HG03558 (cell line): ENCODE results near the gene LONP2.
A peak's percentile ranks its signal among the peaks of the same experiment; 100 is the strongest.
"Not testable (repeated sequence)": the region's sequence is repeated elsewhere in the genome, so short reads cannot be mapped to it uniquely, and the experiment has no call there.

ENCODE experiments used
- ATAC-seq: cut with Tn5 transposase; IDR thresholded peaks from one replicate; pipeline ENCODE4 v1.9.1; 2021; ENCODE audit warnings: moderate number of reproducible peaks; ENCODE audit not compliant: unreplicated experiment; ENCODE audit errors: extremely low read depth

The LONP2 gene

DNA sequence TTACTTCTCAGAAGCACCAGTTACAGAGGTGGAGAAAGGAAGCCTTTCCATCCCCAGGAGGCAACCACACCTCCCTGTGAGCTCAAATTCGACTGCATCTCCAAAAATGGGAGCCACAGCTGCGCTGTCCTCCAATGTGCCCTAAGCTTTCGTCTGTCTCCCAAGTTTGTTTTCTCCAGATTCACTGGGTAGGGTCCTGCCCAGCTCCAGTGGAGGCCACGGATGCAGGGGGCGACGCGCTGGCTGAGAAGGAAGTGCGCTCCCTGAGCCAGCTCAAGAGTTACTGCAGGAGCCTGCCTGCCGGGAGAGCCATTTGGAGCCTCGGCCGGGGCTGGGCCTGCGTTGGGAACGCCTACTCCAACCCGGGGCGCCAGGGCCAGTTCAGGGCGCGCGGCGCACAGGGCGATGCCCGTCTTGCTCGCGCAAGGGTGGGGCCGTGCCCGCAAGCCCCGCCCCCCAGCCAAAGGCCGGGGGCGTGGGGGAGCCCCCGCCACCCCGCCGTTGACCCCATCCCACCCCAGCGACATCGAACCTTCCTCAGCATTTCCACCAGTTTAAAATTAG, 121.6 kb downstream of the LONP2 start:
- ATAC-seq = peak; percentile 55

DNA sequence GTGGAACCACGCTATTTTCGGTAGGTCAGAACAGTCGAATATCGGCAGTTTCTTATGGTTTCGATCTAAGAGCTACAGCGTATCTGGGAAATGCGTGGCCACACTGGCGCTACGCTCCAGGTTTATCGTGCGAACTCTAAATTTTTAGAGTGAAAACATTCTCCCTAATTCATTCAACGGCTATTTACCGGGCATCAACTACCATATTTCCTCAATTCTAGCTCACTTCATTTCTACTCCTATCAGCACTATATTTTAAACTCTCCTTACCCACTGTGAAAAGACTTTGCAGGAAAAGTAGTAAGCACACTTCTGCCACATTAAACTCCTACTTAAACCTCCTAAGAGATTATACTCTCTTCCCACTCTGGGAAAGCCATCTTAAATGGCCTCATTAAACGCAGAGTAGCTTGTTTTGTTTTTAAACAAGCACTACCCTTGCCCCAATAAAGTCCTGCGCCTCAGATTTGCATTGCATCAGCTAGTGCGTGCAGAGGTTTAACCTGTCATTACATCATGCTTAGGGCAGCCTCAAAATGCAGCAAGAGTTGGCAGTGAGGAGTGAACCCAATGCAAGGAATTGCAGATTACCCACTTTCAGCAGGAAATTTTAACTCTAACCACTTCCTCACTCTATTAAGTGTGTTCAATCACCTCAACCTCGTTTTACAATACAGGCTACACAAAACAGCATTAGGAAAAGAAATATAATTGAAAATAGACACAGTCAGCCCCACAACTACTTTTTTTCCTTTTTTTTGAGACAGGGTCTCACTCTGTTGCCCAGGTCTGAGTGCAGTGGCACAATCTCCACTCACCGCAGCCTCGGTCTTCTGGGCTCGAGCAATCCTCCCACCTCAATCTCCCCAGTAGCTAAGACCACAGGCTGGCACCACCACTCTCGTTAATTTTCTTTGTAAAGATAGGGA, 122.3 kb downstream of the LONP2 start:
- ATAC-seq = peak; percentile 51

DNA sequence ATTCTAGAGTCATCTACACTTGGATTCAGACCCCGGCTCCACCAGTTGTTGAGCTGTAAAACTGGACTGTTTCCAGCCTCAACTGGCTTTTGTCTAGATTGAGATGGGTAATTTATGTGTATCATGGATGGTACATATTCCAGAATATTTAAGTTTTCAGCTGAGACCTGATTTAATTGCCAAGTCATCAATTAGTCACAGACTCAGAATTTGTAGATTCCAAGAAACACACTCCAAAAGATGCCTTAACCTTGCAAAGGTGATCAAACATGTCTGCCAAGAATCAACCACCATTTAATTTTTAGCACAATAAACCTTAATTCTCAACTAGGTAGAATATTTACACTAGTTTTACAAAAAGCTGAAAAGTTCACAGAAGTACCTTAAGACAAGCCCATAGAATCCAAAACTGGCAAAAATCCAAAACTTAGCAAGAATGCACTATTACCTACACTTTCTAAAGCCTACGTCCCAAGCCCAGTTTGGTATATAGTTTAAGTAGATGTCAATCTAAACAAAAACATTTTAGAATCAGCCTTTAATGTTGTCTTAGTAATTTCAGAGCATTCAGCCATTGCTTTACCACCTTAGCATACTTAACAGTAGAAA, 123.4 kb downstream of the LONP2 start:
- no peak for ATAC-seq

DNA sequence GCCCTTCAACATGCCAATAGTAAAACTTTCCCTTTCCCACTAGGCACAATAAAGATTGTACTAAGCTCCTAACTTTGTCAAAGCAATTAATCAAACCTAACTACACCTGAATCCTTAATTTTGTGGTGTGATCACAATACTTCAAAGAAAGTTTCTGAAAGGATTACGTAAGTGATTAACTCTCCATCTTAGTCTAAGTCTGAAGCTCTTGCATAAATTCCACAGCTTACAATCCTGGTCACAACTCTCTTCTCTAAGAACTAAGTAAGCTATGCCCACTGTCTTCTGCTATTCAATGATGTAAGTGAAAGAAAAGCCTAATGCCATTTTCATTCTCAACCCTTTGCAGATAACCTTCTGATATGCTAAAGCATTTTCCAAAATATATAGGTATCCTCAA, 125.7 kb downstream of the LONP2 start:
- ATAC-seq = no peak

DNA sequence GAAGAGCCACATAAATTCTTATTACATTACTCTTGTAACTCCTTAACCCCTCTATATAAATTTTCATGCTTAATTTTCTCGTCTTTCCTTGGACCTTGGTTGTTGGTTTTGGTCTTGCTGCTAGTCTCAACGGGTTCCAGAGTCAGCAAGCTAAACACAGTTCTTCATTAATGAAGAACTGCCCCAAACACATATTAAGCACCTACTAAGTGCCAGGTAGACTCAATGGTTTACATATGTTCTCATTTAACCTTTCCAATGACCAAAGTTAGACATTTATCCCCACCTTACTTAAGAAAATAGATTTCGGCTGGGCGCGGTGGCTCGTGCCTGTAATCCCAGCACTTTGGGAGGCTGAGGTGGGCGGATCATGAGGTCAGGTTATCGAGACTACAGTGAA, 126.1 kb downstream of the LONP2 start:
- no peak for ATAC-seq

DNA sequence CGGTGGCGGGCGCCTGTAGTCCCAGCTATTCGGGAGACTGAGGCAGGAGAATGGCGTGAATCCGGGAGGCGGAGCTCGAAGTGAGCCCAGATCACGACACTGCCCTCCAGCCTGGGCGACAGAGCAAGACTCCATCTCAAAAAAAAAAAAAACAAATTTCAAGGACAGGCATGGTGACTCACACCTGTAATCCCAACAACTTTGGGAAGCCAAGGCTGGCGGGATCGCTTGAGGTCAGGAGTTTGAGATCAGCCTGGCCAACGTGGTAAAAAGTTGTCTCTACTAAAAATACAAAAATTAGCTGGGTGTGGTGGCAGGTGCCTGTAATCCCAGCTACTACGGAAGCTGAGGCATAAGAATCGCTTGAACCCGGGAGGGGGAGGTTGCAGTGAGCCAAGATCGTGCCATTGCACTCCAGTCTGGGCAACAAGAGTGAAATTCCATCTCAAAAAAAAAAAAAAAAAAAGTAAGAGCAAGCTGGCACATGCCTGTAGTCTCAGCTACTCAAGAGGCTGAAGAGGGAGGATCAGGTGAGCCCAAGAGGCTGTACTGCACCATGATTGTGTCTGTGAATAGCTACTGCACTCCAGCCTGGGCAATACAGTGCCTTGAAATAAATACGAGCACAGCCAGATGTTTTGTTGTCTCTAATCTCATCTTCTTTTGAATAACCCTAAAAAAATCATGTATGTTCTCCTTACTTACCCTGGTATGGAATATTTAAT, 126.7 kb downstream of the LONP2 start:
- not testable (repeated sequence) for ATAC-seq

DNA sequence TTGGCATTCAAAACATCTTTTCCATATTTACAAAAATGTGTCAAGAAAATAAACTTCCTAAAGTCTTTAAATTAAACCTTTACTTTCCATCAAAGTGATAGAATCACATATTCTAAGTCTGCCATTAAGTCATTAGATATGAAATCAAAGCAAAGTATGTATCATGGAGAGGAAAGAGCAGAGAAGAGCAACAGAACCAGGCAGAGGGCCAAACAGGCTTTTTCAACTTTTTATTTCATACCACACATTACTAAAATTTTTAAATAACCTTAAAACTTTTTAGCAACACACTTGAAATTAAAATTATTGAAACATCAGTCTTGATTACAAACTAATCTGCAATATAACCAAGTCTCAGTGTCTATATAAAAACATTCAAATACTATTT, 127.3 kb downstream of the LONP2 start:
- ATAC-seq = no peak

DNA sequence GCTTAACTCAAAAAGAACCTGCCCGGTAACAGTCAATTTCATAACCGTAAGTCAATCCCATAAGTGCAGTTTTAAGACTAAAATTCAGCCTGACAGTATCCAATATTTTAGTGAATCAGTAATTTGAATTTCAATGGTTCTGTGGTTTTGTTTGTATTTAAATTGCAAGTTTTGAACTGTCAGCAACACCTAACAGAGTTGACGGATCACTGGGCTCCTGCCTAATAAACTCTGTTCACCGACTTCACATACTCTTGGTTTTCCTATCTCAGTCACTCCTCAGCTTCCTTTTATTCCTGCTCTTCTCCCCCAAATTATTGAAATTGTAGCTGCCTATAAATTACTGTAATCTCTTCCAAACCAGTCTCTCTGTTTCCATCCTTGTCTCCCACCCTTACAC, 128.6 kb downstream of the LONP2 start:
- ATAC-seq = no peak

DNA sequence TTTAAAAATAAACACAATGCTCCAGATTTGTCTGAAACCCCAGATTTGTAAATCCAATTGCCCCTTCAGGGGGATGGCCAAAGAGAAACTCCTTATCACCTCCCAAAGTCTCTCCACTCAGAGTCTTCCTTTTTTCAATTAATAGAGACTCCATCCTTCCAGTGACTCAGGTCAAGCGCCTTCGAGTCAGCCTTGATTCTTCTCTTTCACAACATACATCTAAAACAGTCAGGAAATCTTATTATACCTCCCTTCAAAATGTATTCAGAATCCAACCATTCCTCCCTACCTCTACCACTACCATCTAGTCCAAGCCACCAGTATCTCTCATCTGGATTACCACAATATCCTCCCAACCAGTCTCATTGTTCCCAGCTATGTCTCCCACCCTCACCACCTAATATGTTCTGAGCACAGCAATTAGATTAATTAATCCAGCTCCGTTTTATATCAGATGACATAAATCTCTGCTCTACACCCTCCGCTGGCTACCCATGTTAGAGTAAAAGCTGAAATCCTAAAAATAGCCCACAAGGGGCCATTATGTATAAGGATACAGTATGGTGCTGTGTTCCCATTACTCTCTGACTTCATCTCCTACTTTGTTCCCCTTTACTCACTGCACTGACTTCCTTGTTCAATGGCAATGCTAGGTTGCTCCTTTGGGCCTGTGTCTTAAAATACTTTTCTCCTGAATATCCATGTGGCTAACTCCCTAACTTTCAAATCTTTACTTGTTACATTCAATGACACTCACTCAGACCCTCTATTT, 129.3 kb downstream of the LONP2 start:
- no peak for ATAC-seq

DNA sequence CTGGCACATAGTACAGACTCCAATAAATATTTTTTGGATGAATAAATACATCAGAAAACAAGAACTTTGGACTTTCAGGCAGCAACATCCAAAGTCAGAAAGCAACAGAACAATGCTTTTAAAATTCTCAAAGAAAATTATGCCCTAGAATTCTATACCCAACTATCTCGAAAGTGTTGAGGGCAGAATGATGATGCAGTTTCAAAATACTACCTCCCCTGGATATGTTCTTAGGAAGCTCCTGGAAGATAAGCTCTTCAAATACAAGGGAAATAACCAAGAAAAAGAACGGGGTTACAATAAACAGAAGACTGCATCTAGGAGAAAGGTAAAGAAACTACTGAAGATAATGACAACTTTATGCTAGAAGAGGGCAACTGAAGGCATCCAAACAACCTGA, 130.2 kb downstream of the LONP2 start:
- no peak for ATAC-seq

DNA sequence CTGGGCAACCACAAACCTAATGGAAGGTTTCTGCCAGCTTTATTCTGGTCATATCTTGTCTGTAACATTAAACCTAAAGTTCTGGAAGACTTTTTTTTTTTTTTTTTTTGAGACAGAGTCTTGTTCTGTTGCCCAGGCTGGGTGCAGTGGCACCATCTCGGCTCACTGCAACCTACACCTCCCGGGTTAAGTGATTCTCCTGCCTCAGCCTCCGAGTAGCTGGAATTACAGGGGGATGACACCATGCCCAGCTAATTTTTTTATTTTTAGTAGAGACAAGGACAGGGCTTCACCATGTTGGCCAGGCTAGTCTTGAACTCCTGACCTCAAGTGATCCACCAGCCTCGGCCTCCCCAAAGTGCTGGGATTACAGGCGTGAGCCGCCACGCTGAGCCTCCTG, 133.2 kb downstream of the LONP2 start:
- ATAC-seq = not testable (repeated sequence)

DNA sequence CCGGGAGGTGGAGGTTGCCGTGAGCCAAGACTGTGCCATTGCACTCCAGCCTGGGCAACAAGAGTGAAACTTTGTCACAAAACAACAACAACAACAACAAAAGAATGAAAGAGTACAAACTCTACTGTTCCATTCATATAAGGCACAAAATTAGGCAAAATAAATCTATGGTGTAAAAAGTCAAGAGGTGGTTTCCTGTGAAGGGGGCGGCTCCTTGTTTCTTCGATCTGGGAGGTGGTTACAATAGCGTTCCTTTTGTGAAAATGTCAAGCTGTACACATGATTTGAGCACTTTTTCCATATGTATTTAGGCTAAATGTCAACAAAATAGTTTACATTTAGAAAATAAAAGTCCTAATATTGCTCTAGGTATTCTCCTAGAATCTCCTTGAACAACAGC, 134.2 kb downstream of the LONP2 start:
- no peak for ATAC-seq

DNA sequence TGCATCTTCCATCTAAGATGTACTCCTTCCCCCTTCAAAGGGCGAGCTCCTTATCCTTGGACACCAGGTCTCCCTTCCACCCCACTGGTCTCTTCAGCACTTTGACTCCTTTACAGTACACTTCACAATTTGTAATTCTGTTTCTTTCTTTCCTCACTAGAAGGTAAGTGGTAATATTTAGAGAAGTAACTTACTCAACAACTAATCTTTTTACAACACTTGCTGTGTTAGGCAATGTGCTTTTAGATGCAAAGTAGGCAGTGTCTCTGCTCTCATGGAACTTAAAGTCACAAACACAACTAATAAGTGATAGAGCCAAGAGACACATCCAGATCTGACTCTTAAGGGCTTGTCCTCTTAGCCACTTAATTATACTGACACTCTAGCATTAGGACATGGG, 134.7 kb downstream of the LONP2 start:
- no peak for ATAC-seq

DNA sequence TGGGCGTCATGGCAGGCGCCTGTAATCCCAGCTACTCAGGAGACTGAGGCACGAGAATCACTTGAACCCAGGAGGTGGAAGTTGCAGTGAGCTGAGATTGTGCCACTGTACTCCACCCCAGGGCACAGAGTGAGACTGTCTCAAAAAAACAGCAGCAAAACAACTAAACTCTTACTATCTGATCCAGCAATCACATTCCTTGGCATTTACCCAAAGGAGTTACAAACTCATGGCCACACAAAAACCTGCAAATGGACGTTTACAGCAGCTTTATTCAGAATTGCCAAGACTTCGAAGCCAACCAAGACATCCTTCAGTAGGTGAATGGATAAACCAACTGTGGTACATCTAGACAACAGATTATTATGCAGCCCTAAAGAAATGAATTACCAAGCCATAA, 137.1 kb downstream of the LONP2 start:
- no peak for ATAC-seq

DNA sequence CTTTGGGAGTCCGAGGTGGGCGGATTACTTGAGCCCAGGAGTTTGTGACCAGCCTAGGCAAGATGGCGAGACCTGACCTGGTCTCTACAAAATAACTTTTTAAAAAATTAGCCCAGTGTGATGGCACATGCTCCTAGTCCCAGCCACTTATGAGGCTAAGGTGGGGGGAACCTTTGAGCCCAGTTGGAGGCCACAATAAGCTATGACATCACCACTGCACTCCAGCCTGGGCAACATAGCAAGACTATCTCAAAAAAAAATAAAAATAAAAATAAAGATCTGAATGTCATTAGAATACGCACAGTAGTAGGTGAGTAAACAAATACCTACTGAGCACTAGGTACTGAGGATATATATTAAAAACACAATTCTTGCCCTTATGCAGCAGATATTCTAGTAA, 138.0 kb downstream of the LONP2 start:
- ATAC-seq = no peak

DNA sequence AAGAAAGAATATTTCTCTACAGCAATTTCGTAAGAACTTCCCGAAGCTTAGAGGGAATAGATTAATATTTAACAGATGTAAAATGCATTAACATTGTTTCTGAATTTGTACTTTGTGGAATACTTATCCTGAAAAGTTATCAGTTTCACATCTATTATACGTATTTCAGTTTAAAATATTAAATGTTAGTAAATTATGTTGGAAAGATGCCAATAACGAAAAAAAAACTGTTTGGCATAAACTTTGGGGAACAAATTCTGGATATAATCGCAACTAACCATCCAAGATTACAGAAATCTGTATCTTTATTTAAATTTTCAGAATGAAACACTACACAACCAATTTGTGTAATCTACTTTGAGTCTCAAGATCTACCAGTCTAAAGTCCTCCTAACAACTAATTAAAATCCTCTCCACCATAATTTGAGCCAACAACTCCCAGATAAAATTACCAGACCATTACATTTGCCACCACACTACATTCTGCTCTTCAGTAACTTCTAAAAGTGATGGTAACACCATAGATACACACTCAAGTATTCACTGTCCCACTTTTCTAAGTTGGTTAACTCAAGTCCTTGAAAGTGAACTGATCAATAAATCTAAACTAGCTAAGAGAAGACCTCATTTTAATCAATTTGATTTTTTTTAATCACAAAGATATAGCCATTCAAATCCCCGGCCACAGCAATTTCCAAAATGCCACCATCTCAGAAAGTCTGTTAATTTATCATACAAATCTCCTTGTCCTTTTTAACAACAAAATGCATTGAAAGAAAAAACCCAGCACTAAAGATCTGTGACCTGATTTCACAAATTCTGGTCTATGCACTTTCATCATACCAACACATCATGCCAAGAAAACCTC, 139.1 kb downstream of the LONP2 start:
- ATAC-seq = no peak

DNA sequence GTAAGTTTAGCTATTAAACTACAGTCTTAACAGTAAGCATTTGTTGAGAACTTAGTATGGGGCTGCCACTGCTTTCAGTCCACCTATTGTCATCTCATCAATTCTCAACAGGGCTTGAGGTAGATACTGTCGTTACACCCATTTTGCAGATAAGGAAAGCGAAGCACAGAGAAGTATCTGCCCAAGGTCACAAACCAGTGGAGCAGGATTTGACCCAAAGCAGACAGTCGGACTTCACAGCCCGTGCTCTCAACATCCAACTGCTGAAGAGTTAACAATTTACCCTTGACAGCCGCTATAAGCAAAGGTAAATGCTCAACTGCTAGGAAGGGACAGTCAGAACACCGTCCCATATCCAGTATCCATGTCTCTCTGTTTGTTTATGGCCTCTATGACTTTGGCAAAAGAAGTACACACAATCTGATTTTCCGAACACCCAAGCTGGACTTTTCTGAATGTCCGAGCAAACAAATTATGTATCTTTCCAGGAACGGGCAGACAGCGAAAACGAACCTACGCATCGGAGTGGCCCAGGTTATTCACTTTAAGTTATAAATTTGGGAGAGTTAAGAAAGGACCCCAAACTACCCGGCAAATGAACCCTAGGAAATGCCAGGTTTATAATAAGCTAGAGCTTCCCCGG, 139.9 kb downstream of the LONP2 start:
- ATAC-seq = no peak

DNA sequence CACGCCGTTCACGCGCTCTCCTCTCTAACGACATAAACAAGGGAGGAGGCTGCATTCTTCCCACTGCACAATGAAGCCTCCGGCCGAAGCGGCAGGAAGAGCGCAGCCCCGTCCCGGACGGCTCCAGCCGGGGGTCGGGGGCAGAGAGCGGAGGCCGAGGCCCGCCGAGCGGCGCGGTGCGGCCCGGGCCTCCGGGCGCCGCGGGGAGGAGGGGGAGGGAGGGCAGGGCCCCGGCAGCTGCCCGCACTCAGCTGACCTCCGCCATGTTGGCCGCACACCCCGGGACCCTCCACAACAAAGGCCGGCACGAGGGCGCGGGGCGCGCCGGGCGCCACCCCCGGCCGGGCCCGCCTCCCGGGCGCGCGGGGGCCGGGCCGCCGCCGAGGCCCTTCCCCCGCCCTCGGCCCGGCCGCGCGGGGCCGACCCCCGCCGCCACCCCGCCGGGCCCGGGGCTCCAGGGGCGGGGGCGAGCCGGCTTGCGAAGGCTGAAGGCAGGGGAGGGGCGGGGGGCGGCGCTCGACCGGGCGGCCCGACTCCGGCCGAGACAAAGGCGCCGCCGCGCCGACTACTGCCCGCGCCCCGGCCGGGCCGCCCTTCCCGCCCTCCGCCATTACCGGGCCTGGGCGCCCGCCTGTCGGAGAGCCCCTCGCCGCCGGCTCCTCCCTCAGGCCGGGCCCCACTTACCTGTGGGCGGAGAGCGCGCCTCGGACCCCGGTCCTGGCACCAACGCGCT, 140.6 kb downstream of the LONP2 start:
- ATAC-seq = peak; percentile 26
